NCI-H2107 treated with DMSO at 0.1 percent for 48 hours (cell line): Measurements from ENCODE around the gene OLFM2.
"Not testable (repeated sequence)": the region's sequence is repeated elsewhere in the genome, so short reads cannot be mapped to it uniquely, and the experiment has no call there.

Source experiments
- DNase-seq: peaks from one replicate; lab custom pipeline; 2025; ENCODE audit not compliant: unreplicated experiment; lab: John Stamatoyannopoulos, UW

The OLFM2 gene

DNA sequence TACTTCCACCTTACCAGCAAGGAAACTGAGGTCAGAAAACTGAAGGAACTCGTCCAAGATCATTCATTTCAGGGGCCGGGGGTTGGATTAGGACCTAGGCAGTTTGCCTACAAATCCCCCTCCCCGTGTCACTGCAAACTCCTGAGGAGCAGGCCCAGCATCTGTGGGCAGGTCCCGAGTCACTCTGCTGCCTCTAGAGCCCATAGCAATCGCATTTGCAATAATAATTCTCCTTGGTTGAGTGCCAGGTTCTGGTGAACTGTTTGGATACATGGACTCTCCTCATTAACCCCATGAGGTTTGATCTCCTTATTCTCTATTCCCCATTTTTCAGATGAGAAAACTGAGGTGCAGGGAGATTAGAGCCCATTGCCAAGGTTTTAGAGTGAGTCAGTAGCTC is 100.3 kb downstream of the OLFM2 start:
- no peak for DNase-seq

- no peak for DNase-seq
Observed at GRCh38 chr19:9835507-9835949, 100.8 kb downstream of the OLFM2 start.

- DNase-seq: peak; percentile 92
Observed at GRCh38 chr19:9834726-9835506, 101.4 kb downstream of the OLFM2 start, which contains the start of gene PIN1. TSS of gene PIN1 (plus strand) at chr19:9835318. CDS start at chr19:9835345, 27 bp downstream.

DNA sequence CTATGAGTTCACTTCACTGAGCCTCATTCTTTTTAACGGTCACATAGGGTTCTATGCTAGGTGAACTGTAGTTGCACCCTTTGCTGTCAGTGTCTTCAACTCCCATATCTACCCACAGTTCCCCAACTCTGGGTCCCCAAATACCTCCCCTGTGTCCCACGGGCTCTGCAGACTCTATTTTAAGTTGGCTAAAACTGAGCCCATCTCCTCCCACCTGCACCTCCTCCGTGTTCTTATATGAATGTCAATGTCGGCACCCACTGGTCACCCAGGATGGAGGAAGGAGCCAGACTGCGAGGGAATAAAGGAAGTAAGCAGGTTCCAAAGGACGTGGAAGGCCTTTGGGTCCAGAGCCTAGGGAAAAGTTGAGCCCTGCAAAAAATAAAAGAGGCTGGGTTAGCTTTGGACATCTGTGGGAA is 102.0 kb downstream of the OLFM2 start:
- no peak for DNase-seq

DNA sequence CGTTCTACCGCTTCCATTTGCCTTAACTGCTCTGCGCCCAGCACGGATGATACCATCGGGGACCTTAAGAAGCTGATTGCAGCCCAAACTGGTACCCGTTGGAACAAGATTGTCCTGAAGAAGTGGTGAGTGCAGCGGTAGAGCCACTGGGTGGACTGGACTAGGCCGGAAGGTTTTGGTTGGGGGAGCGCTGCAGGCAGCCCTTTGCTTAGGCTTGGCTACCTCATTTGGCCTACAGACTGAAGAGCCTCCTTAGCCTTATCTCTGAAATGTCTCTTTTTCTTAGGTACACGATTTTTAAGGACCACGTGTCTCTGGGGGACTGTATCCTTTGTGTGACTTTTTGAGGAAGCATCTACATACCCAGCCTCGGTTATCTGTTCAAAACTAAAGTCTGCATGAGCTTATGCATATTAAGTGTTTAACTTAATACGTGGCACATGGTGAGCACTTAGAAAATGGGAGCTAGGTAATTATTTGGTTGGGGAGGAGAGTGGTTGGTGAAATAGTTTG is 107.7 kb downstream of the OLFM2 start:
- DNase-seq: no peak

- peak; percentile 68 for DNase-seq
Observed at GRCh38 chr19:9827289-9828238, 108.8 kb downstream of the OLFM2 start, which contains the start of gene UBL5. TSS of gene UBL5 (plus strand) at chr19:9827918. CDS start at chr19:9828338, 420 bp downstream.

DNA sequence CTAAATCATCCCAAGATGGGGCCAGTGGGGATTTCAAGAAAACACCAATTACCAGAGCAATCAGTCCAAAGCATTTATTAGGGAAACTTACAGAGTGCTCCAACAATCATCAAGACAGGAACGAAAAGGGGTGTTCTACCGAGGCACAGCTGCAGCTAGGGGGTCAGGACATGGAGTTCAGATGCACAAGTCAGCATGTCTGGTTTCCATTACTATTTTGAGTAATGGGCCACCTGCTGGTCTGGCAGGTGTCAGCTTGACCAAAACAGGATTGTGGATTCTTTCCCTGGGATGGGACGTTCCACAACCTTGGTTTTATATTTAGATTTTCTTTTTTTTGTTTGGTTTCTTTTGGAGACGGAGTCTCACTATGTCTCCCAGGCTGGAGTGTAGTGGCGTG is 112.5 kb downstream of the OLFM2 start:
- no peak for DNase-seq

DNA sequence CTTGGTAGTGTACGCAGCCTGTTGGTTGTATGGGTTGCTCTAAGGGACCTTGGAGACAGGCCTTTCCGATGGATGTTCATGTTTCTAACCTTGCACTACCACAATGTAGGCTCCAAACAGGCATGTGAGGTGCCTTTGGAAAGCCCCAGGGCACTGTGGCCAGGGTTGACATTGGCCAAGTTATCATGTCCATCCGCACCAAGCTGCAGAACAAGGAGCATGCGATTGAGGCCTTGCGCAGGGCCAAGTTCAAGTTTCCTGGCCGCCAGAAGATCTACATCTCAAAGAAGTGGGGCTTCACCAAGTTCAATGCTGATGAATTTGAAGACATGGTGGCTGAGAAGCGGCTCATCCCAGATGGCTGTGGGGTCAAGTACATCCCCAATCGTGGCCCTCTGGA is 116.3 kb downstream of the OLFM2 start:
- not testable (repeated sequence) for DNase-seq

DNA sequence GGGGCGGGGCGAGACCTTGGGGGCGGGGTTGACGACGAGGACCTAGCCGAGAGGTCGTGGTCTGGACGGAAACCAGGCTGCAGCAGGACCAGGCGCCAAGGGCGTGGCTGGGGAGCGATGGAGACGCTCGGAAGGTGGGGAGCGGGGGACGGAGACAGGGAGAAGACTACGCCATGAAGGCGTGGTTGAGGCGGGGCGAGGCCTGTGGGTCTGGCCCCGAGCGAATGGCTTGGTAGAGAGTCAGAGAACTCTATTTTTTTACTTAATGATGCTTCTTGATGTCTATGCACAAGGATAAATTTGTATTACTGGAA is 116.8 kb downstream of the OLFM2 start:
- DNase-seq: no peak

- DNase-seq: peak; percentile 96
Observed at GRCh38 chr19:9818734-9819595, 117.3 kb downstream of the OLFM2 start, which contains the start of gene FBXL12. TSS of gene FBXL12 (minus strand) at chr19:9819079. CDS start at chr19:9818813, 266 bp downstream.

DNA sequence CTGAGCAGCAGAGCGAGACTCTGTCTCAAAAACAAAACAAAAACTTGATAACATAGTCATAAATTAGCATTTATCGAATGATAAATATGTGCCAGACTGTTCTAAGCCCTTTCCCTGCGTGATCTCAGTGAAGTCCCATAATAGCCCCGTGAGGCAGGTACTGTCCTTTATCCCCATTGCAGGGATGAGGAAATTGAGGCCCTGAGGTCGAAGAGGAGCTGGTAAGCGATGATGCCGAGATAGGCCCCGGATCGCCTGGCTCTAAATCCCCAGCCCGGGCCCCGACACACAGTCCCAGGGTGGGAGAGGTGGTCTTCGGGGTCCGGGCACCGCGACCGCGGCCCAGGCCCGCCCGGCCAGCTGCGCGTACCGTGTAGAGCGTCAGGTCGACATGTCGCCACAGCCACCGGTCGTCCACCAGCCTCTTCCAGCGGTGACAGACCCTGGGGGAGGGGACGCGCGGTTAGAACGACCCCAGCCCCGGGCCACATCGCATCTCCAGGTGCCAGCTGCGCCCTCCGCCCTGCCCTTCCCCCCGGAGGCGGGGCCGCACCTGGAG is 118.1 kb downstream of the OLFM2 start:
- DNase-seq: no peak

- DNase-seq: no peak
Observed at GRCh38 chr19:9811139-9811538, 125.2 kb downstream of the OLFM2 start.

GRCh38 chr19:9808855-9809824 is 127.2 kb downstream of the OLFM2 start:
- DNase-seq: peak; percentile 54

DNA sequence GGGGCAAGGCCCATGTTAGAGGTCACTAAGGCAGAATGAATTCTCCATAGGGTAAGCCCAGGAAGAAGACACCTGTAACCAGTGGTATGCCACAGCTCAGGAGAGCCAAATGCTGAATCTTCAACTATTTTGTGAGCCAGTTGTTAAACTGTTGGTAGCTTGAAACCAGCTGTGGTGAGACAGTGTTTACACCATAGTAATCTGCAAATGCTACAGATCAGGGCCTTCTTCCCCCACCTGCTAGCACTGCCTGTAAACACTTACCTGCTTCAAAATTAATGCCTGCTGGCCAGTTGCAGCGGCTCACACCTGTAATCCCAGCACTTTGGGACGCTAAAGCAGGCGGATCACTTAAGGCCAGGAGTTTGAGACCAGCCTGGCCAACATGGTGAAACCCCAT is 129.5 kb downstream of the OLFM2 start:
- no peak for DNase-seq
